HEK293T (cell line): ENCODE measurements around the gene ROPN1L.

Experiments used
- NFRKB ChIP-seq: fragments of 450-650 bp; IDR thresholded peaks from 2 replicates; pipeline ENCODE4 v1.6.1; 2016; ENCODE audit warnings: mild to moderate bottlenecking, moderate library complexity
- SP1 ChIP-seq: fragments of 450-650 bp; IDR thresholded peaks from 2 replicates; pipeline ENCODE4 v1.6.1; 2017
- TARDBP ChIP-seq: fragments of 450-650 bp; IDR thresholded peaks from 2 replicates; pipeline ENCODE4 v1.6.1; 2016

DNA sequence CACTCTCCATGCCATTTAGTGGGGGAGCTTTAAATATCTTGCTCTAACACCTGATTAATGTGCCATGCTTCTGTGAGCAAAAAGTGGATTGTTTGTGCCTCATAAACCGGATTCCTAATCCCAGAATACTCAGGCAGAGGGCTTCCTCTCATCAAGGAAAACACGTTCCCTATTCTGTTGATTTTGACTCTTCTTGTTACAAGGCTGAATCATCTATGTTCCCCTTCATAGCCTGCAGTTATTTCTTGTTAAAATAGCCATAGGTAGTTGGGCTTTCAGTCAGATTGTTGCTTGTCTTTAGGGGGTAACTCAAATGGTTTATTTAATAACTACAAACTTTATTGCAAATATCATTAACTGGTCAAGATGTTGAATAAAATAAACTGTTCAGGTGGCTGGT, 26.6 kb downstream of the ROPN1L start:
- no peak for TF ChIP-seq TARDBP
- TF ChIP-seq NFRKB = no peak
- TF ChIP-seq SP1 = no peak
